SU-DHL-6 (cell line): ENCODE data around the gene PHF1.
"Not testable (repeated sequence)": the region's sequence is repeated elsewhere in the genome, so short reads cannot be mapped to it uniquely, and the experiment has no call there.

Source experiments
- H2AFZ ChIP-seq: fragments of 200-600 bp; sonication (generic); 2 replicates; pipeline ENCODE4 v1.6.1; 2014; ENCODE audit warnings: low read depth, mild to moderate bottlenecking, moderate library complexity, mixed read lengths, antibody characterized with exemption, low read length; ENCODE audit not compliant: severe bottlenecking
- H3F3A ChIP-seq: fragments of 200-600 bp; shearing (Covaris generic); 2 replicates; pipeline ENCODE4 v1.6.0; 2016; ENCODE audit warnings: antibody characterized with exemption, mild to moderate bottlenecking; ENCODE audit not compliant: insufficient read depth
- H3K27ac ChIP-seq: fragments of 200-600 bp; sonication (generic); 2 replicates; pipeline ENCODE4 v1.5.1; 2016; ENCODE audit warnings: low read depth, mild to moderate bottlenecking, low read length, moderate library complexity, mixed read lengths
- H3K27me3 ChIP-seq: fragments of 200-600 bp; sonication (generic), shearing (Covaris generic); 2 replicates; pipeline ENCODE4 v1.6.0; 2014; ENCODE audit warnings: mild to moderate bottlenecking, low read length
- H3K36me3 ChIP-seq: fragments of 200-600 bp; sonication (generic); 2 replicates; pipeline ENCODE4 v1.6.1; 2014; ENCODE audit warnings: mild to moderate bottlenecking, low read length, mixed read lengths
- H3K4me2 ChIP-seq: fragments of 300-600, 200-600 bp; shearing (Covaris generic), sonication (generic); 2 replicates; pipeline ENCODE4 v1.6.0; 2014; ENCODE audit warnings: low read length, low read depth, mild to moderate bottlenecking; ENCODE audit not compliant: poor library complexity, severe bottlenecking
- H3K4me3 ChIP-seq: fragments of 200-600 bp; sonication (generic); 2 replicates; pipeline ENCODE4 v1.5.1; 2014; ENCODE audit warnings: antibody characterized with exemption, low read length, mild to moderate bottlenecking, mixed read lengths; ENCODE audit not compliant: insufficient read depth, poor library complexity, severe bottlenecking
- H3K79me2 ChIP-seq: fragments of 200-600 bp; sonication (generic); 2 replicates; pipeline ENCODE4 v1.6.1; 2014; ENCODE audit warnings: mild to moderate bottlenecking, low read length, moderate library complexity; ENCODE audit not compliant: insufficient read depth
- H3K9ac ChIP-seq: fragments of 200-600 bp; sonication (generic); 2 replicates; pipeline ENCODE4 v1.7.0; 2014; ENCODE audit warnings: mild to moderate bottlenecking, low read length
- H3K9me2 ChIP-seq: fragments of 200-600 bp; sonication (generic); replicated peaks from 2 replicates; pipeline ENCODE4 v1.6.1; 2014; ENCODE audit warnings: low read length; ENCODE audit not compliant: insufficient read depth
- H3K9me3 ChIP-seq: fragments of 200-600 bp; sonication (generic); 2 replicates; pipeline ENCODE4 v1.6.1; 2014; ENCODE audit warnings: low read length, mixed read lengths; ENCODE audit not compliant: insufficient read depth
- H4K20me1 ChIP-seq: fragments of 200-600 bp; sonication (generic); 2 replicates; pipeline ENCODE4 v1.6.1; 2014; ENCODE audit warnings: low read depth, mild to moderate bottlenecking, antibody characterized with exemption, low read length, moderate library complexity, mixed read lengths
- EZH2phosphoT487 ChIP-seq: fragments of 200-600 bp; sonication (generic), shearing (Covaris generic); conservative IDR thresholded peaks from 2 replicates; pipeline ENCODE4 v1.6.1; 2018; ENCODE audit warnings: mild to moderate bottlenecking, antibody characterized with exemption, low read length, moderate library complexity, mixed read lengths
- TF ChIP-seq, protein P1 (sequence below): fragments of 200-600 bp; sonication (generic); IDR thresholded peaks from one replicate; pipeline ENCODE4 v1.5.1; 2017; ENCODE audit warnings: antibody characterized with exemption, mild to moderate bottlenecking, low read length, moderate library complexity; ENCODE audit not compliant: insufficient read depth, poor library complexity, severe bottlenecking

Gene PHF1

DNA sequence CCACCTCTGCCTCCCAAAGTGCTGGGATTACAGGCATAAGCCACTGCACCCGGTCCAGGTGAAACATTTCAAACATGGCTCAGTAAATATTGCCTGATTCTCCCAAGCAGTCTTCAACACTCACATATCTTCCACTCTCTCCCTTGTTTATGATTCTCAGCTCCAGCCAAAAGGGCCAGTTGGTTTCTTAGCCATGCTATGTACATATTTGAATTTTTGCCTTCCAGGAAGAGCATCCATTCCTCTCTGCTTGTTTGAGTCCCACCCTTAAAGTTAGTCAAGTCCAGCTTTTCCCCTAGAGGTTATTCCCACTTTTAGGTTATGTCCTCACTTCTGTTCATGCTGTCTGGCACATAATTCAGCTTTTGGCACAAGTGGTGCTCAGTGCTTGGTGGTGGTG lies 13.3 kb upstream of the PHF1 start:
- Histone ChIP-seq H3K4me3 (no peak overlapping the region), H3K36me3 (peaks cover 60% of the 10 kb centered on the region), H2AFZ (no peak overlapping the region), H3K9me2 (no peaks in the 10 kb centered on the region), H3K9ac (no peak overlapping the region), H3K9me3 (no peaks in the 10 kb centered on the region), H3K27me3 (no peaks in the 10 kb centered on the region), H3F3A (peaks cover 25% of the 10 kb centered on the region), H3K27ac (no peak overlapping the region), H4K20me1 (peaks cover 32% of the 10 kb centered on the region), H3K4me2 (no peak overlapping the region), H3K79me2 (peaks cover 89% of the 10 kb centered on the region)
- TF ChIP-seq EZH2phosphoT487: no peak
- TF ChIP-seq, protein P1, sequence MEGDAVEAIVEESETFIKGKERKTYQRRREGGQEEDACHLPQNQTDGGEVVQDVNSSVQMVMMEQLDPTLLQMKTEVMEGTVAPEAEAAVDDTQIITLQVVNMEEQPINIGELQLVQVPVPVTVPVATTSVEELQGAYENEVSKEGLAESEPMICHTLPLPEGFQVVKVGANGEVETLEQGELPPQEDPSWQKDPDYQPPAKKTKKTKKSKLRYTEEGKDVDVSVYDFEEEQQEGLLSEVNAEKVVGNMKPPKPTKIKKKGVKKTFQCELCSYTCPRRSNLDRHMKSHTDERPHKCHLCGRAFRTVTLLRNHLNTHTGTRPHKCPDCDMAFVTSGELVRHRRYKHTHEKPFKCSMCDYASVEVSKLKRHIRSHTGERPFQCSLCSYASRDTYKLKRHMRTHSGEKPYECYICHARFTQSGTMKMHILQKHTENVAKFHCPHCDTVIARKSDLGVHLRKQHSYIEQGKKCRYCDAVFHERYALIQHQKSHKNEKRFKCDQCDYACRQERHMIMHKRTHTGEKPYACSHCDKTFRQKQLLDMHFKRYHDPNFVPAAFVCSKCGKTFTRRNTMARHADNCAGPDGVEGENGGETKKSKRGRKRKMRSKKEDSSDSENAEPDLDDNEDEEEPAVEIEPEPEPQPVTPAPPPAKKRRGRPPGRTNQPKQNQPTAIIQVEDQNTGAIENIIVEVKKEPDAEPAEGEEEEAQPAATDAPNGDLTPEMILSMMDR: no peak

DNA sequence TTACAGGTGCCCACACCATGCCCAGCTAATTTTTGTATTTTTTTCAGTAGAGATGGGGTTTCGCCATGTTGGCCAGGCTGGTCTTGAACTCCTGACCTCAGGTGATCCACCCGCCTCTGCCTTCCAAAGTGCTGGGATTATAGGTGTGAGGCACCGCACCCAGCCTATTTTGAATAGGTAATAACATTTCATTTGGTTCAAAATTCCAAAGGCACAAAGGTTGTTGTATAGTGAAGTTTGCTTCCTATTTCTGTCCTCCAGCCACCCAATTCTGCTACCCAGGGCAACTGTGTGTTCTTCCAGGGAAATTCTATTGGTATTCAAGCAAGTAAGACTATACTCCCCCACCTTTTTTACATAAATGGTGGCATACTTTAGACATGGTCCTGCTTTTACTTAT lies 12.2 kb upstream of the PHF1 start:
- not testable (repeated sequence) for H3K9me2 ChIP-seq, H3K4me3 ChIP-seq, H2AFZ ChIP-seq, H3K4me2 ChIP-seq, H3K9ac ChIP-seq, H3K27me3 ChIP-seq, H3K9me3 ChIP-seq, H3K27ac ChIP-seq
- Histone ChIP-seq H3K36me3 (peaks cover 66% of the 10 kb centered on the region), H4K20me1 (peaks cover 32% of the 10 kb centered on the region), H3K79me2 (peaks cover 78% of the 10 kb centered on the region), H3F3A (peaks cover 28% of the 10 kb centered on the region)

DNA sequence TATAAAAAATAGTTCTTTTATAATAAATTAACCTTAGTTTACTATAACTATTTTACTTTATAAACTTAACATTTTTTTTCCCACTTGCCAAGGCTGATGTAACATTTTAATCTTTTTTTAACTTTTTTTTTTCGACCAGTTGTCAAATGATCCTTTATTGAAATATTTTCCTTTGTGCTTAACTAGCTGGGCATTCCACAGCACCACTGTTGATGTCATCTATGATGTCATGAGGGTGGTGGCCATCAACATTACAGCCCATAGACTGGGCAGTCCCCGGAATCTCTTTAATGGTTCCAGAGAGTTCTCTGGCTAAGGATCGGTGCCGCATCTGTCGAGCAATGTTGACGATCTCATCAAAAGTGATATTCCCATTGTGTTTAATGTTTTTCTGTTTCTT lies 10.9 kb upstream of the PHF1 start:
- not testable (repeated sequence) for H3K9me3 ChIP-seq, H3K9ac ChIP-seq, H3K4me2 ChIP-seq, H3K9me2 ChIP-seq, H3K27me3 ChIP-seq, H3K27ac ChIP-seq, H3K4me3 ChIP-seq, H2AFZ ChIP-seq
- H3K79me2 ChIP-seq: peaks cover 66% of the 10 kb centered on the region
- H3F3A ChIP-seq: peaks cover 28% of the 10 kb centered on the region
- peaks cover 72% of the 10 kb centered on the region for H3K36me3 ChIP-seq
- H4K20me1 ChIP-seq: peaks cover 27% of the 10 kb centered on the region

DNA sequence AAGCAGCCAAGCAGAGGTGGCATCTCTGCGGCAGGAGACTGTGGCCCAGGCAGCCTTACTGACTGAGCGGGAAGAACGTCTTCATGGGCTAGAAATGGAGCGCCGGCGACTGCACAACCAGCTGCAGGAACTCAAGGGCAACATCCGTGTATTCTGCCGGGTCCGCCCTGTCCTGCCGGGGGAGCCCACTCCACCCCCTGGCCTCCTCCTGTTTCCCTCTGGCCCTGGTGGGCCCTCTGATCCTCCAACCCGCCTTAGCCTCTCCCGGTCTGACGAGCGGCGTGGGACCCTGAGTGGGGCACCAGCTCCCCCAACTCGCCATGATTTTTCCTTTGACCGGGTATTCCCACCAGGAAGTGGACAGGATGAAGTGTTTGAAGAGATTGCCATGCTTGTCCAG lies 5.9 kb upstream of the PHF1 start:
- Histone ChIP-seq H3K79me2 (peaks cover 19% of the 10 kb centered on the region), H3K4me3 (no peak overlapping the region), H3F3A (peaks cover 53% of the 10 kb centered on the region), H2AFZ (no peak overlapping the region), H3K27me3 (no peaks in the 10 kb centered on the region), H3K9ac (no peak overlapping the region), H3K36me3 (peaks cover 54% of the 10 kb centered on the region), H3K9me3 (no peaks in the 10 kb centered on the region), H3K9me2 (no peaks in the 10 kb centered on the region), H3K4me2 (no peak overlapping the region), H3K27ac (no peak overlapping the region), H4K20me1 (no peaks in the 10 kb centered on the region; the same call in 1 of the 2 replicates)
- TF ChIP-seq EZH2phosphoT487: no peak
- TF ChIP-seq, protein P1: no peak
